Muscle of arm (tissue), 12 donors: Measurements from ENCODE around the gene SLBP. TPM values are rescaled to one million over a fixed set of nuclear protein-coding genes. Genes with fewer than 3 reads are reported as not detected.

Experiments
- DNase-seq: peaks from one replicate; pipeline ENCODE4 v3.0.0-alpha.2; 2013
- polyA plus RNA-seq, 12 donors: library from polyadenylated mRNA; unstranded; fragments of 120-200 nt; gene quantifications; one replicate each; pipeline ENCODE4 v1.2.1, GENCODE V29; 2013; ENCODE audit not compliant: insufficient read length in 12 of 12

SLBP gene
- polyA plus RNA-seq, 12 donors = 32.0 to 57.2 (median 38.6) TPM; not detected in 1

- DNase-seq = no peak
These were observed 39.2 kb upstream of the SLBP start for GRCh38 chr4:1751155-1751918.

GRCh38 chr4:1750381-1751154, 38.4 kb upstream of the SLBP start:
- no peak for DNase-seq

- DNase-seq = no peak
These were observed 37.7 kb upstream of the SLBP start for GRCh38 chr4:1749826-1750225.

GRCh38 chr4:1749370-1749769, 37.3 kb upstream of the SLBP start:
- DNase-seq = no peak

- peak; percentile 58 for DNase-seq
These were observed 36.4 kb upstream of the SLBP start for GRCh38 chr4:1748465-1748995.

GRCh38 chr4:1747603-1747967, 35.5 kb upstream of the SLBP start:
- no peak for DNase-seq

GRCh38 chr4:1746919-1747602, 34.9 kb upstream of the SLBP start:
- no peak for DNase-seq

- peak; percentile 46 for DNase-seq
These were observed 34.2 kb upstream of the SLBP start for GRCh38 chr4:1746265-1746691.

GRCh38 chr4:1745697-1746096, 33.6 kb upstream of the SLBP start:
- no peak for DNase-seq

GRCh38 chr4:1745165-1745564, 33.0 kb upstream of the SLBP start:
- DNase-seq = no peak

GRCh38 chr4:1744552-1744951, 32.4 kb upstream of the SLBP start:
- DNase-seq = no peak

GRCh38 chr4:1743975-1744374, 31.9 kb upstream of the SLBP start:
- DNase-seq = no peak

- no peak for DNase-seq
These were observed 31.4 kb upstream of the SLBP start for GRCh38 chr4:1743551-1743950.

- DNase-seq = no peak
These were observed 29.1 kb upstream of the SLBP start for GRCh38 chr4:1741208-1741607.

GRCh38 chr4:1740021-1740545, 28.0 kb upstream of the SLBP start:
- no peak for DNase-seq

- DNase-seq = no peak
These were observed 27.2 kb upstream of the SLBP start for GRCh38 chr4:1739358-1739757.

GRCh38 chr4:1738410-1738809, 26.3 kb upstream of the SLBP start:
- DNase-seq = no peak

GRCh38 chr4:1737666-1738065, 25.5 kb upstream of the SLBP start:
- DNase-seq = no peak

- DNase-seq = no peak
These were observed 24.7 kb upstream of the SLBP start for GRCh38 chr4:1736812-1737211.

- DNase-seq = no peak
These were observed 23.1 kb upstream of the SLBP start for GRCh38 chr4:1735215-1735614.

GRCh38 chr4:1732911-1733310, 20.8 kb upstream of the SLBP start:
- no peak for DNase-seq

GRCh38 chr4:1731180-1731579, 19.1 kb upstream of the SLBP start:
- DNase-seq = no peak
